Stimulated activated CD4-positive, alpha-beta T cell treated with anti-CD3 and anti-CD28 coated beads, TNF-alpha, amount 100 ng/mL, for 1 hour (primary cell): ENCODE results near the gene RNF113B.

Experiments
- DNase-seq, 3 donors: peaks; one replicate each; pipeline ENCODE4 v3.0.0-alpha.2; 2020; ENCODE audit warnings: low read depth in 3 of 3, low spot score in 1 of 3

Gene RNF113B

DNA sequence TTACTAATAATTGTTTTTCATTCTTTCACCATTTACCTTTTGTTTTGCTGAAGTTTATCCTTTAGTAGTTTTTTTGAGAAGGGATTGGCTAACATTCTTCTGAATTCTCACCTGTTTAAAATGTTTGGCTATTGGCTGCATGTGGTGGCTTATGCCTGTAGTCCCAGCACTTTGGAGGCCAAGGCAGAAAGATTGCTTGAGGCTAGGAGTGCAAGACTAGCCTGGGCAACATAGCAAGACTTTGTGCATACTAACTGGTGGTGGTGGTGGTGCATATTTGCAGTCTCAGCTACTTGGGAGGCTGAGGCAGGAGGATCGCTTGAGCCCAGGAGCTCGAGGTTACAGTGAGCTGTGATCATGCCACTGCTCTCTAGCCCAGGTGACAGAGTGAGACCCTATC, 27.5 kb upstream of the RNF113B start:
- DNase-seq = no peak

DNA sequence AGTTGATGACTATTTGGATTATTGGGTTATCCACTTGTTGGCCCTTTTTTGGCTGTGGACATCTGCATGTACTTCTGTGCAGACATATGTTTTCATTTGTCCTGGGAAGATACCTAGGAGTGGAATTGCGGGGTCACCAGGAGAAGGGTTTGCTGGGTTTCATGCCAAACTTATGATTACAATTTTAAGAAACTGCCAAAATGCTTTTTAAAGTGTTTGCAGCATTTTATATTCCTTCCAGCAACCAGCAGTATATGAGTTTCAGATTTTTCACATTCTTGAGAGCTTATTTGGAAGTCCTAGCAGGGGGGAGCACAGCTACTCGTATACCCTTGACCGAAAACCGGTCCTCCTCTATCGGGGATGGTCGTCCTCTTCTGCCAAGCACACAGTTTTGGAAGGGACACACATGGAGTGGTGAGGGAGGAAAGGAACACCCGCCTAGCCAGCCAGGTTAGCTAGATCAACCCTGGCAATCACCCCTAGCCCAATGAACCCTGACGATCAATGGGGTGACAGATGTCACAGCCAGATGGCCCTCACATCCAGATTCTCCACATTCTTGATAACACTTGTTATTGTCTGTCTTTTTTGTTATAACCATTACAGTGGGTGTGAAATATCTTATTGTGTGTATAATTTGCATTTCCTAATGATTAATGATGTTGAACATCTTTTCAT, 26.7 kb upstream of the RNF113B start:
- no peak for DNase-seq

DNA sequence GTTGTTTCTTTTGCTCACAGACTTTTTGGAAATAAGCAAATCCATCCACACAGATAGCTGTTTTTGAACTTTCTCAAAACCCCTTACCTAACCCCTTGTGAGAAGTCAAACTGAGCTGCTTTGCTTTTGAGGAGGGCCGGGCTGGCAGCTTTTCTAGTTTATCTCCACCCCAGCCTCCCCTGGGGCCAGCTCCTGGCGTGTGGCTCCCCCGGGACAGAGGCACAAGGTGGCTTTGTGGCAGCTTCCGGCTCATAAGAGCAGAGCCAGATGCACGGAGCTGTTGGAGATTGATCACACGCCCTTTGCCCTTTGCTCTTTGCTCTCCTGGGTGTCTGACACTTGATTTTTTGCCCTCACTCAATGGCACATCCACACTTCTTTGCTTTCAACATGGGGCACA, 24.9 kb upstream of the RNF113B start:
- no peak for DNase-seq

DNA sequence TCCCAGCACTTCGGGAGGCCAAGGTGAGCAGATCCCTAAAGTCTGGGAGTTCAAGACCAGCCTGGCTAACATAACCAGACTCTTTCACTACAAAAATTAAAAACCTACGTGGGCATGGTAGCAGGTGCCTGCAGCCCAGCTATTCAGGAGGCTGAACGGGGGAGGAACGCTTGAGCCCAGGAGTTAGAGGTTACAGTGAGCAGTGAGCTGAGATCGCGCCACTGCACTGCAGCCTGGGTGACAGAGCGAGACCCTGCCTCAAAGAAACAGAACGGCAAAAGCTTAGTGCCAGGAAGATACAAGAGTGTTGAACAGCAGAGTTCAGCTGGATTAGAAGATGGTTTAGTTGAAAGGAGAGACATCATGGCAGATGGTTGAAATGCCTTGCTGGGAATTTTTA, 24.1 kb upstream of the RNF113B start:
- DNase-seq = no peak

DNA sequence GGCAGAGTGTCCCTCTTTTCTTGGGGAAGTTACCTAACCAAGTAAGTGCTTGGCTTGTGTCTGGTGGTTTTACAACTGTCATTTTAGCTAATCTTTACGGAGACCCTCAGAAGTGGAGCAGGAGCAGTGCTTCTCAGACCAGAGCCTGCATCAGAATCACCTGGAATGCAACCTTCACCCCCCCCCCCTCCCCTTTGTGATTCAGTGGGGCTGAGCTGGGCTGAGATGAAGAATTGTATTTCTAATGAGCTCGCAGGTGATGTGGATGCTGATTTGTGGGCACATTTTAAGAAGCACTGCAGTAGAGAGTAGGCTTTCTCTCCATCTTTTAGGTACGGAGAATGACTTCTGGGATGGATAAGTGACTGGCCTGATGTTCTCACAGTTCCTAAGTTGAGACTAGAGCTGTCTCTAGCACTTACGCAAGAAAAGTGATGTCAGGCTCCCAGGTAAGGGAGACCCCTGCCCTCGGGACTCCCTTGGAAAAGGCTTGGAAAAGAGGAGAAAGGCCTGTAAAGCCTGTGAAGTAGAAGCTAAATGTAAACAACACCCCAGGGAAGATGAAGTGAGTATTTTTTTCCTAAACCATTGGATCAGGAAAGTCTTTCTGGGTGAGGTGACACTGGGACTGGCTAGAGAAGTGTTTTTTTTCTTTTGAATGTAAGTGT, 23.3 kb upstream of the RNF113B start:
- no peak for DNase-seq

DNA sequence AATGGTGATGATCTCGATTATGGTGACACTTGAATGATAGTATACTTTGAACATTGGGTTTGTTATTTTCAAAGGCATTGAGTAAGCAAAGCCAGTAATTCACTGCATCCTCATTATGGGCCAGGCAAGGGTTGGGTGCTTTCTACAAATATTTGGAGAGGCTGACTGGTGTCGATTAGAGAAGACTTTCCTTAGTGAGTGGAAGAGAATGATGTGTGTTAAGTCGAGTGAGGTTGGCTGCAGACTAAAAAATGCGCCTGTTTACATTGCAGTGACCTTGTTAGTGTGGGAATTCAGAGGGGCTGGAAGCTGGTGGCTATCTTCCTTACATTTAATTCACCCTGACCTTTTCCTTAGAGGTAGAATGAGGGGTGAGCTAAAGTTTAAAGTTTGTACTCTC, 22.4 kb upstream of the RNF113B start:
- DNase-seq = no peak

DNA sequence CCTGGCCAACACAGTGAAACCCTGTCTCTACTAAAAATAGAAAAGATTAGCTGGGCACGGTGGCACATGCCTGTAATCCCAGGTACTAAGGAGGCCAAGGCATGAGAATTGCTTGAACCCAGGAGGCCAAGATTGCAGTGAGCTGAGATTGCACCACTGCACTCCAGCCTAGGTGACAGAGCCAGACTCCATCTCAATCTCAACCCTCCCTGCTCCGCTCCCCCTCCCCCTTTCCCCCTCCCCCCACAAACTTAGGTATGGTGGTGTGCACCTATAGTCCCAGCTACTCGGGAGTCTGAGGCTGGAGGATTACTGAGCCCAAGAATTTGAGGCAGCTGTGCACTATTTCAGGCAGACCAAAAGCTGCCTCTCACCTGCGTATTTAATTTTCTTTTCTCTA, 21.6 kb upstream of the RNF113B start:
- DNase-seq = no peak

DNA sequence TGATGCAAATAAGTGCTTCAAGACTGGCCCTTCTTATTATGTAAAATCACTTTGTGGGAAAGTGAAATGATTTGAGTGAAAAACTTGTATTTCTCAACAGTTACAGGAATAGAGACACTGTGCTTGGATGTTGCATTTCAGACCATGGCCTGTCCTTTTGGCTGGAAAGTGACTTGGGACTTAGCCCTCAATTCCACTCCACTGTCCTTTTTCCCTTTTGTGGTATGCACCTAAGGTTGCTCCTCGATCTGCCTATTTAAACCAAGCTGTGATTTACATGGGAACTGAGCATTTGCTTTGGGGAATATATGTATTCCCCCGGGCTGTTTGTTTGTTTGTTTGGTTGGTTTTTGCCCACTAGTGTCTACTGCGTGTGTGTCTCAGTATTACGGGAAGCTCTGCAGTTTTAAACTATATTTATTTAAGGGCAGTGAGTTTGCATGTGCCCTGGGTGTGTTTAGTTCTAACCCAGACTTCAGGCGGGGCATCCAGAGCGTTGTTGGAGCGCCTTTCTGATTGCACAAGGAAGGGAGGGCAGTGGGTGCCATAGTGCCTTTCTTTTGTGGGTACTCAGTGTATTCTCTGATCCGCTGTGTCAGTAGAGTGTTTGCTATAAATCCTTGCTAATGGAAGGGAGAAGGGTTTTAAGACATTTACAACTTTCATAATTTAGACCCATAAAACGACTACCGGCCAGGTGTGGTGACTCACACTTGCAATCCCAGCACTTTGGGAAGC, 18.2 kb upstream of the RNF113B start:
- no peak for DNase-seq

DNA sequence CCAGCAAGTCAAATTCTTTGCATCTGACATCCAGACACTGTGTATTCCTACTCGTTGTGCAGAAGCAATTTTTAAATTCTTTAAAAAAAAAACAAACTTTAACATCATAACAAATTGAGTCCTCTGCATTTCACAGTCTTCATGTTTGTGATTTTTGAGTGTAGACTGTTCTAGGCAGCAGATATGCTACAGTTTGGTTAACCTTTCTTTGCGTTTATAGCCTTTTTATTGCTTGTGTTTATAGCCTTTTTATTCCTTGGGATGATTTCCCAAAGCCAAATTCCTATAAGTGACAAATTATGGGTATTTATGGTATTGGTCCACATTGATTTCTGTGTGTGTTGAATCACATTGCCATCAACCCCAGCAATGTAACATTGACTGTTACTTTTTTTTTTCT, 14.9 kb upstream of the RNF113B start:
- DNase-seq = no peak

DNA sequence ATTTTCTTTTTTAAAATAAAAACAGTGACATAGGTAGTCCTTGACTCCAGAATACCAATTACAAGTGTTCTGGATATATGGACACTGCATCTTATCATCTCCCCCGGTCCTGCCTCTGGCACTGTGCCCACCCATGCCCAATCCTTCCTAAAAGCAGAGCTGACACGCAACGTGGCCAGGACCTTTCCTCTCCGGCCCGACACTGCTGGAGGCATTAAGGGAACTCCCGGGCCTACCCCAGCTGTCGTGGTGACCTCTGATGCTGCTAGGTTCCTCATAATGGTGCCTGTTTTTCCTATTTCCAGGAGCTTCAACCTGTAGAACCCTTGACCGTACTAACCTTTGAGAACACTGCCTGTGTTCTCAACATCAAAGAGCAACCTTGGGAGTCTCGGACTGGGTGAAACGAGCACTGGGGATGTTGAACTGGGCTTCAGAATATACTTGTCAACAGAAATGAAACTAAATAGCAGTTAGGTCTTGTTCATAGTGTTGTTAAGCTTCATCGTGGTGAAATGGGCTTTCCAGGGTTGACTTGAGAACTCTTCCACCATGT, 13.9 kb upstream of the RNF113B start:
- DNase-seq = no peak

DNA sequence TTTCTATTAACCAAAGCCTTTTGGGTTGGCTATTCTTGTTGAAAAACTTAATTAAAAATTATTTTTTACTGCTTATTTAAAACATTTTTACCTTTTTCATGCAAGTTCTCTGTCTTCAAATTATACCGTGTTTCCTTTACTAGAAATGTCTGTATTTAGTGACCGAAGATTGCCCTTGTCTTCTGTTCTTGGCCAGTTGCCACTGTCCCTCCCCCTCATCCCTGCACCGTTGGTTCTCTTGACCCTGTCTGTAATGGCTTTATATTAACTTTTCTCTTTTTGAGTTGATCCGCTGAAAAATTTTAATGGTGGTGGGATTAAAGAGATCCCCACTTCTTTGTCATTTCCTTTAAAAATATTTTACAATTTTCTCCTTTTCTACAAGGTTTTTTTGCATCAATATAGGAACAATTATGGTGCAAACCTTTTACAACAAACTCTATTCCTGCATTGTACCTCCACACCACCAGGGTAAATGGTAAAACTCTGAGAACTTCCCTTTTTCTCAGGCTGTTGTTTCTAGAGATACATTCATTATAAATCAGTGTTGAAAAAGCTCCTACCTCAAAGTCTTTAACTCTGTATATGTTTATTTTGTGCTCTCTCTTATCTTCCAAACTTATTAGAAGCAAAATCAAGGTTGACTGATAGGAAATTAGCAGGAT, 12.9 kb upstream of the RNF113B start:
- DNase-seq = no peak

DNA sequence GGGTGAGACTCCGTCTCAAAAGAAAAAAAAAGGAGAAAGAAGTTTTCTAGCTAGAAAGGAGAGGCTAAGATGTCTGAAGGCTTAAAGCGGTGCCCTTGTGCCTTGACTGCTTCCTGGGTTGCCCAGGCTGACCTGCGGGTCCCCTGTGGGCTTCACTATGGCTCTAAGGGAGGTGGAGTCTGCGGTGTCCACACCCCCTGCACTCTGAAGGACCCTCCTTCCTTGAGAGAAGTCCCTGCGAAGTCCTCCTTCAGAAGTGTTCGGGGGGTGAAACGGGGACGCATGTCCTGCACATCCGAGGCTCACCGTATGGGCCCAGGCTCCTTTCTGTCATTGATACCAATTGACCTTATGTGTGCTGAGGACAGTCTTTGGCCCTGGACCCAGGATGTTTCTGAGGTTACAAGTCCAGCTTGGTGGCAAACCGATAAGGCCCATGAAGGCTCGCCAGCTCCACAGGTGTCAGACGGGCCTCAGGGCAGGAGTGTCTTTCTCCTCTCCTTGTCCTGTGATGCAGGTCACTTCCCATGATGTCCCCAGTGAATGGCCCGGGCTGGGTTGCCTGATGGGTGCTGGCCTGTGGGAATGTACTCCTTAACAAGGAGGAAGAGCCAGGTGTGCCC, 11.6 kb upstream of the RNF113B start:
- no peak for DNase-seq

DNA sequence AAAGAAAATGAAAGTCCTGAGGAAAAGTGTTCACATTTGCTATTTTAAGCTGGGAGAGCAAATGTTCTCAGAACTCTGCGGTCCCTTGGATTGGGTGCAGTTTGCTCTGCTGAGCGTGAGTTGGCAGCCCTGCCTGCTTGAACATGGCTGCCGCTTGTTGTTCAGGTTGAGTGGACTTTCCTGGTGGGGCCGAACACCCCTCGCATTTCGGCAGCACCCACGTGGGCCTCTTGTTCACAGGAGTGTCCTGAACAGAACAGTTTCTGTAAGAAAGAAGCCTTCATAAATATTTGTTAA, 10.8 kb upstream of the RNF113B start:
- DNase-seq = no peak

DNA sequence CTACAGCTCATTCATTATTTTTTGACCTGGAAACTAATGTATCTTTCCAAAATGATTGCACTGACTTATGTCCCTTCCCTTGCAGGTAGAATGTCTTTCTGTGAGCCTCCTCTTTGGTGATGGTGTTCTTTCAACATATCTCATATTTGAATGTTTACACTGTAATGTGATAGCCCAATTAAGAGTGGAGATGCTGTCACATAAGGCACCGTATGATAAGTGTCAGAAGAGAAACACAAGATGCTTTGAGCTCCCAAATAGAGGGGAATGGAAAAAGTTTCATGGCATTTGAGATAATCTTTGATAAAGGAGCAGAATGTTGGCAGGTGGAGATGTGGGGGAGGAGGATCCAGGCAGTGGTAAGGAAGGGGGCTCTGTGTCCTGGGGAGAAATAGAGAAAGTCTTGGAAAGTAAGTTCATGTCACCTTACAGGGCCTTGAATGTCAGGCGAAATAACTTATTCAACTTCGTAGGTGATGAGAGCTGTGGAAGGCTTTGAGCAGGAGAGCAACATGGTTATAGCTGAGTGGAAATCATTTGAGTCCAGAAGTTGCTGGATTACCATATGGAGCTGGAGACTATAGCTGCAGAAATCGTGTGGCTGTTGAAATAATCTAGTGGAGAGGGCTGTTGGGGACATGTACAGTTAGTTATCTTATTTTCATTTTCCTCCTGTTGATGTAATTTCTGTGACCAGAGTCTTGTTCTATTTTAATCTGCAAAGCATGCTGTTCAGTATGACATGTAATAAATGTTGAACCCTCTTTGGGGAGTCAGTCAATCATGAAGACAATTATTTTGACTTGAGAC, 10.3 kb upstream of the RNF113B start:
- no peak for DNase-seq

DNA sequence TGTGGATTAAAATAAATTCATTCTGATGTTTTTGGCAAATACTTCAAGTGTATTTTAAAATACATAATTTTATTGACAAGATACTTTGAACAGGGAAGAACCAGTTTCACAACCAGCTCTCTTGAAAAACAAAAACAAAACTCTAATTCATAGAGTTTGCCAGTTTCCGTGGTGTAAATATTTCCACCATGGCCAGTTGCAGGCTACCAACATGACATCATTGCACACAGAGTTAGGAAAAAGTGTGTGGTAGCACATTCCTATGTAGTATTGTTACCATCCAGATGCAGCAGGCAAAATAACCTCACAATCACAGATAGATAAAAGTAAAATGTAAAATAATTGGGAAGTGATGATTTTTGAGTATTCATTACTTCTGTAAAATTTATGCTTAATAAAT, 7.7 kb upstream of the RNF113B start:
- DNase-seq = no peak

DNA sequence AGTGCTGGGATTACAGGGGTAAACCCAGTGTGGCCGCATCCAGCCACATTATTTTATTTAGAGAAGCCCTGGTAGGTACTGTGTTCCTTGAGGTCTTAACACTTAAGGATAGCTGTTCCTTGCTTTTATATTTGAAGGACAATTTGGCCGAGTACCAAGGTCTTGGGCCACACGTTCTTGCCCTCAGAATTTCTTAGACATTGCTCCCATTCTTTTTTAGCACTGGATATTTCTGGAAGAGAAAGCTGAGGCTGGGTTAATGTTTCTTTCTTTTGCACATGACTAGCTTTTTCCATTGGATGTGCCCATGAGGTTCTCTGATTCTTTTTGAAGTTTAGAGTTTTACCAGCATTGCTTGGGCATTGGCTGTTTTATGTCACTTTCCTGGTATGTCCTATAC, 5.5 kb upstream of the RNF113B start:
- no peak for DNase-seq

DNA sequence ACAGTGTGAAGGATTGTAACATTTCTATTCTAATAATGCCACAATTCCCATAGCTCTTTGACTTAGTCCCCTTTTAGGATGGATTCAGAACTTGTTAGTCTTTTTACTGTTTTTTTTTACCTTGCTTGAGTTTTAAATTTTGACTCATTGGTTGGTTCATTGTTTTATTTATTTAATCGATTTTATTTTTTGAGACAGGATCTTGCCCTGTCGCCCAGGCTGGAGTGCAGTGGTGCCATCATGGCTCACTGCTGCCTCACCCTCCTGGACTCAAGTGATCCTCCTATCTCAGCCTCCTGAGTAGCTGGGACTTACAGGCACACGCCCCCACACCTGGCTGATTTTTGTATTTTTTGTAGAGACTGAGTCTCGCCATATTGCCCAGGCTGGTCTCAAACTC, 5.1 kb upstream of the RNF113B start:
- DNase-seq = no peak

DNA sequence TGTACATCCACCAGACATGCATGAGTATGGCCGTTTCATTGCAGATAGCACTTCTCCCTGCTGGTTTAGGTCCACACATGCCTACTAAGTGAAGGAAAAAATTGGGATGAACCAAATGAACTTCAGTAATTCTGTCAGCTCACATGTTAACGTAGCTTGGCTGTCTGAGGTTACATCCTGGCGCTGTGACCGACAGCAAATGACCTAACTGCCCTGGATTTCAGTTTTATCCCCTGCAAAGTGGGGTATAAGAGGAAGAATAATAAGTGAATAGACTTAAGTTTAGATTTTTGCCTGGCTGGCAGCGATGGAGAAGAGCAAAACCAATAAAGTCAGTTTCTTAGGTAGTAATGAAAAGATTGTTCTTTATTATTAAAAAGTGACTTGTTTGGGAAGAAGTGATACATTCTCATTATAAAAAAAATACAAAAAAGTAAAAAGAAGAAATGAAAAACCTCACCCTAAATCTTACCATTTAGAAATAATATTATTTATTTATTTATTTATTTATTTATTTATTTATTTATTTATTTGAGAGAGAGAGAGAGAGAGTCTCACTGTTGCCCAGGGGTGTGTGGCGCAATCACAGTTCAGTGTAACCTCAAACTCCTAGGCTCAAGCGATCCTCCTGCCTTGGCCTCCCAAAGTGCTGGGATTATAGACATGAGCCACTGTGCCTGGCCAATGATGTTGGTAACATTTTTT, 4.2 kb upstream of the RNF113B start:
- DNase-seq = no peak

DNA sequence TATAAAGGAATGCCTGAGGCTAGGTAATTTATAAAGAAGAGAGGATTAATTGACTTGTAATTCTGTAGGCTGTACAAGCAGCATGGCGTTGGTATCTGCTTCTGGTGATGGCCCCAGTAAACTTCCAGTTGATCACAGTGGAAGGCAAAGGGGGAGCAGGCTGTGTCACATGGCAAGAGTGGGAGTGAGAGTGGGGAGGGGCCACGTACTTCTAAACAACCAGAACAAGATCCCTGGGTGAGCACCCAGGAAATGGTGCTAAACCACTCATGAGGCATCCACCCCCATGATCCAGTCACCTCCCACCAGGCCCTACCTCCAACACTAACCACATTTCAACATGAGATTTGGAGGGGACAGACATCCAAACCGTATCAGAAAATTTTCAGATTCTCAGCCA, 3.0 kb upstream of the RNF113B start:
- no peak for DNase-seq

DNA sequence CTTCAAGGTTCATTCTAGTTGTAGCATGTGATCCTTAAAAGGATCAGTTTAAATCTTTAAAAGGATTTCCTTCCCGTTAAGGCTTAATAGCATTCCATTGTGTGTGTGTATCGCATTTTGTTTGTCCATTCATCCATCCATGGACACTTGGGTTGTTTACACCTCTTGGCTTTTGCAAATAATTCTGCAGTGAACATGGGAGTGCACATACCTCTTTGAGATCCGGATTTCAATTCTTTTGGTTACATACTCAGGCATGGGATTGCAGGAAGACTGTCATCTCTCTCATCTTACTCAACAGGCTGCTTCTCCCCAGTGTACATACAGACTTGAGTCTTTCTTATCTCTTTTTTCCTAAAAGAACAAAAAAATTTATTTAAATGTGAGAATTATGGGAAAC, 1.2 kb downstream of the RNF113B start:
- no peak for DNase-seq
